ENCODE measurements around the gene CPPED1. TPM values are rescaled to one million over a fixed set of nuclear protein-coding genes. Genes with fewer than 3 reads are reported as not detected.

Gene CPPED1
- total and polyA plus RNA-seq, 4 donors, result 8.8 to 13.3 (median 9.5) TPM

DNA sequence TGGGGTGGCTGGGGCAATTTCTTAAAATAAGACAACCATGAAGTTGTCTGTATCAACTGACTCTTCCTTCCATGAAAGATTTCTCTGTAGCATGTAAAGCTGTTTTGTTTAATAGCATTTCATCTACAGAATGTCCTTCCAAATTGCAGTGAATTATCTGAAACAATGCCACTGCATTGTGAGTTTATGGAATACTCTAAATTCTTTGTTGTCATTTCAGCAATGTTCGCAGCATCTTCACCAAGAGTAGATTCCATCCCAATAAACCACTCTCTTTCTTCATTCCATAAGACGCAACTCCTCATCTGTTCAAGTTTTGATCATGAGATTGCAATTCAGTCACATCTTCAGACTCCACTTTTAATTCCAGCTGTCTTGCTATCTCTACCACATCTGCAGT lies 54.6 kb downstream of the CPPED1 start:
- no peak for DNase-seq (ENCODE audit: low read depth in 4 of 6, low spot score in 6 of 6)
- 82% methylated on average over 2 of the region's 2 CpGs for WGBS (ENCODE audit: insufficient coverage)
- peaks cover 2% of the 10 kb centered on the region for H3K9me3 ChIP-seq (ENCODE audit: control insufficient read depth, insufficient read depth, low read length)
- H3K27ac ChIP-seq (ENCODE audit: low read depth, low read length), result no peak overlapping the region
- H3K4me3 ChIP-seq (ENCODE audit: low read depth, low read length), result no peak overlapping the region
- H3K36me3 ChIP-seq (ENCODE audit: control insufficient read depth, insufficient read depth, low read length), result no peaks in the 10 kb centered on the region
- no peaks in the 10 kb centered on the region for H3K4me1 ChIP-seq (ENCODE audit: control insufficient read depth, insufficient read depth, low read length)
- no peaks in the 10 kb centered on the region for H3K27me3 ChIP-seq (ENCODE audit: control insufficient read depth, insufficient read depth, low read length)

DNA sequence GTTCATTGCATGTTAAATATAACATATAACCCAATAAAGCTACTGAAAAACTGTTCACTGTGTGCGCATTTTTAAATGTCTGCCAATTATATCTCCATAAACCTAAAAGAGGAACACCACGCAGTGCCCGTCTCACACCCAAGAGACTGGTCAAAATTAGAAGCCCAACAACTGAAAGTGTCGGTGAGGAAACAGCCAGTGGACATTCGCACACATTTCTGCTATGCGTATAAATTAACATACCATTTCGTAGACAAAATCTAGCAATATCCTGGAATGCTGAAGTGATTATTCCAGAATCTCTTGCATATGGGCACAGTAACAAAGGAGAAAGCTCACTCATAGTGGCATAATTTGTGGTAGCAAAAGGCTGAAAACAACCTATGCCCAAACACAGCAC lies 55.9 kb downstream of the CPPED1 start:
- no peak overlapping the region for H3K4me3 ChIP-seq (ENCODE audit: low read depth, low read length)
- H3K36me3 ChIP-seq (ENCODE audit: control insufficient read depth, insufficient read depth, low read length), result no peaks in the 10 kb centered on the region
- H3K9me3 ChIP-seq (ENCODE audit: control insufficient read depth, insufficient read depth, low read length), result peaks cover 2% of the 10 kb centered on the region
- peak in 1 of 6 donors; percentile 31 for DNase-seq (ENCODE audit: low read depth in 4 of 6, low spot score in 6 of 6)
- 100% methylated on average over 3 of the region's 7 CpGs for WGBS (ENCODE audit: insufficient coverage)
- H3K4me1 ChIP-seq (ENCODE audit: control insufficient read depth, insufficient read depth, low read length), result no peaks in the 10 kb centered on the region
- H3K27ac ChIP-seq (ENCODE audit: low read depth, low read length), result no peak overlapping the region
- H3K27me3 ChIP-seq (ENCODE audit: control insufficient read depth, insufficient read depth, low read length), result no peaks in the 10 kb centered on the region

DNA sequence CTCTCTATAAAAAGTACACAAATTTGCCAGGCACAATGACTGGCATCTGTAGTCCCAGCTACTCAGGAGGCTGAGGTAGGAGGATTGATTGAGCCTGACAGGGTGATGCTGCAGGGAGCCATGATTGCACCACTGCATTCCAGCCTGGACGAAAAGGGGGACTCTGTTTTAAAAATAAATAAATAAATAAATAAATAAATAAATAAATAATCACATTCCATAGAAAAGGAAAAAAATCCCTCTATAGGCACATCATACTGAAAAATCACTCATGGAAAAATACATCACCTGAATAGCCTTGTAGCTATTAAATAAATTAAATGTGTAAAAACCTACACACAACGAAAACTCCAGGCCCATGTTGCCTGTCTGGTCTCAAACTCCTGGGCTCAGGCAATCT lies 56.4 kb downstream of the CPPED1 start:
- Histone ChIP-seq H3K36me3 (ENCODE audit: control insufficient read depth, insufficient read depth, low read length) (no peaks in the 10 kb centered on the region), H3K9me3 (ENCODE audit: control insufficient read depth, insufficient read depth, low read length) (peaks cover 2% of the 10 kb centered on the region), H3K27me3 (ENCODE audit: control insufficient read depth, insufficient read depth, low read length) (no peaks in the 10 kb centered on the region), H3K4me1 (ENCODE audit: control insufficient read depth, insufficient read depth, low read length) (no peaks in the 10 kb centered on the region), H3K4me3 (ENCODE audit: low read depth, low read length) (no peak overlapping the region), H3K27ac (ENCODE audit: low read depth, low read length) (no peak overlapping the region)
- DNase-seq (ENCODE audit: low read depth in 4 of 6, low spot score in 6 of 6), result no peak
- no CpG with 5 or more reads among the region's 2 CpGs for WGBS (ENCODE audit: insufficient coverage)

DNA sequence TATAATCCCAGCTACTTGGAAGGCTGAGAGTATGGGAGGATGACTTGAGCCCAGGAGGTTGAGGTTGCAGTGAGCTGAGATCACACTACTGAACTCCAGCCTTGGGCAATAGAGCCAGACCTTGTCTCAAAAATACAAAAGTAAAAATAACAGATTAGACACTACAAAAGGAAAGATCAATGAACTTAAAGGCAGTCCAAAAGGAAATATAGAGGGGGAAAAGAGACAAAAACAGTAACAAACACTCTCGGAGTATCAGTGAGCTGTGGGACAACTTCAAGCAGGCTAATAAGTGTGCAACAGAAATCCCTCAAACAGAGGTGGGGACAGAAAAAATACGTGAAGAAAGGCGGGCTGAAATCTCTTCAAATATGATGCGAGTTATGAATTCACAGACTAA lies 58.8 kb downstream of the CPPED1 start:
- Histone ChIP-seq H3K27ac (ENCODE audit: low read depth, low read length) (no peak overlapping the region), H3K27me3 (ENCODE audit: control insufficient read depth, insufficient read depth, low read length) (no peaks in the 10 kb centered on the region), H3K4me1 (ENCODE audit: control insufficient read depth, insufficient read depth, low read length) (no peaks in the 10 kb centered on the region), H3K4me3 (ENCODE audit: low read depth, low read length) (no peak overlapping the region), H3K9me3 (ENCODE audit: control insufficient read depth, insufficient read depth, low read length) (peaks cover 2% of the 10 kb centered on the region), H3K36me3 (ENCODE audit: control insufficient read depth, insufficient read depth, low read length) (no peaks in the 10 kb centered on the region)
- no peak for DNase-seq (ENCODE audit: low read depth in 4 of 6, low spot score in 6 of 6)
- WGBS (ENCODE audit: insufficient coverage), result 100% methylated on average over 1 of the region's 4 CpGs

DNA sequence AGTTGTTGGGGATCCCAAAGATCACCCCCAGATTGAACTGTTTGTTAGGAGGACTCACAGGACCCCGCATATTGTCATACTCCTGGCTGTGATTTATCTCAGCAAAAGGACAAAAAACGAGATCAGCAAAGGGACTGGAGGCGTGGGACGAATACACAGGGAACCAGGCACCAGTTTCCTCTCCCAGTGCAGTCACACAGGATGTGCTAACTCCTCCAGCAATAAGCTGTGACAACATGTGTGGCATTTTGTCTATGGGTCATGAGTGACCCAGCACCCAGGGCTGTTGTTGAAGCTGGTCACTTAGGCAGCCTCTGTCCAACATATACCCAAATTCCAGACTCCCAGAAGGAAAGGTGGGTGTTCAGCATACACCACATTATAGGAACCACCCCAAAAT lies 60.9 kb downstream of the CPPED1 start:
- Histone ChIP-seq H3K9me3 (ENCODE audit: control insufficient read depth, insufficient read depth, low read length) (peaks cover 2% of the 10 kb centered on the region), H3K27ac (ENCODE audit: low read depth, low read length) (no peak overlapping the region), H3K36me3 (ENCODE audit: control insufficient read depth, insufficient read depth, low read length) (no peaks in the 10 kb centered on the region), H3K4me1 (ENCODE audit: control insufficient read depth, insufficient read depth, low read length) (no peaks in the 10 kb centered on the region), H3K27me3 (ENCODE audit: control insufficient read depth, insufficient read depth, low read length) (no peaks in the 10 kb centered on the region), H3K4me3 (ENCODE audit: low read depth, low read length) (no peak overlapping the region)
- 85% methylated on average over 3 of the region's 4 CpGs for WGBS (ENCODE audit: insufficient coverage)
- no peak for DNase-seq (ENCODE audit: low read depth in 4 of 6, low spot score in 6 of 6)

DNA sequence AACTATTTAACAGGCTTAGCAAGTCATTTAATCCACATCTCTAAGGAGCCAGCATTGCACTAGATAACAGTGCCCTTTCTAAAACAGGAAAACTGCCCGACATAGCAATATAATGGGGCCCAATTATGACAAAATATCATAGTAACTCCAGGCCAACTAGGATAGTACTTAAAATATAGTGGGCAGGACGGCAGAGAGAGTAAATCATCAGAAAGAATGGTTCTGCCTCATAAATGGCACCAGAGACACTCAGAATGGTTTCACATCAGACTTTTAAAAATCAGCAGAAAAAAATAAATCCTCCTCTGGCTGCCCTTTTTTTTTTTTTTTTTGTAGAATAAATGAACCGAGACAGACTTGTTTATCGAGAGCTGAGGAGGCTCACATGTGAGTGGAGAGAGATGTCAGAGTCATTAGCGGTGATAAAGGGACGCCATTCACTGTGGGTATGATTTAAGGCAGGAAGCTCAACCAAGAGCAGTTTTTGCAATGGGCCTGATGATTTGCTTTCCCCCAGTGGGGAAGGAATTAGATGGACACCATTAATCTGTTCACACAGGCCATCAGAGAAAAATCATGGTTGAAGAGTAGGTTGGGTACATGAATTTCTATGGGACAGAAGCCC lies 62.6 kb downstream of the CPPED1 start:
- DNase-seq (ENCODE audit: low read depth in 4 of 6, low spot score in 6 of 6), result peak in 1 of 6 donors; percentile 83
- Histone ChIP-seq H3K9me3 (ENCODE audit: control insufficient read depth, insufficient read depth, low read length) (peaks cover 2% of the 10 kb centered on the region), H3K4me3 (ENCODE audit: low read depth, low read length) (no peak overlapping the region), H3K27me3 (ENCODE audit: control insufficient read depth, insufficient read depth, low read length) (no peaks in the 10 kb centered on the region), H3K4me1 (ENCODE audit: control insufficient read depth, insufficient read depth, low read length) (no peaks in the 10 kb centered on the region), H3K36me3 (ENCODE audit: control insufficient read depth, insufficient read depth, low read length) (no peaks in the 10 kb centered on the region), H3K27ac (ENCODE audit: low read depth, low read length) (no peak overlapping the region)
- 92% methylated on average over 2 of the region's 6 CpGs for WGBS (ENCODE audit: insufficient coverage)

DNA sequence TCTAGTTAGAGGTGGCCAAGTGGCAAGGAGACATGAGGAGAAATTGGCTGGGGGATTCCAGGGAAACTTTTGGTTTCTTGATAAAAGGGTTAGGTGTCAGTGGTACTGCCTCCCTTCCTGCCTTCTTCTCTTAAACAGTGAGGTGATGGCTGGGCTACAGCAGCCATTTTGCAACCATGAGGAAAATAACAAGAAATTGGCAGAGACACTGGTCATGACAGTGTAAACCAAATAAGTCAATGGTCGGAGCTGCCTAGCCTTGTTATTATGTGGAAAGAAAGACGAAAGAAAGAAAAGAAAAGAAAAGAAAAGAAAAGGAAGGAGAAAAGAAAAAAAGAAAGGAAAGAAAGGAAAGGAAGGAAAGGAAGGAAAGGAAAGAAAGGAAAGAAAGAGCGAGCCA lies 63.9 kb downstream of the CPPED1 start:
- Histone ChIP-seq H3K27me3 (ENCODE audit: control insufficient read depth, insufficient read depth, low read length) (no peaks in the 10 kb centered on the region), H3K4me3 (ENCODE audit: low read depth, low read length) (no peak overlapping the region), H3K36me3 (ENCODE audit: control insufficient read depth, insufficient read depth, low read length) (no peaks in the 10 kb centered on the region), H3K27ac (ENCODE audit: low read depth, low read length) (no peak overlapping the region), H3K9me3 (ENCODE audit: control insufficient read depth, insufficient read depth, low read length) (no peaks in the 10 kb centered on the region), H3K4me1 (ENCODE audit: control insufficient read depth, insufficient read depth, low read length) (no peaks in the 10 kb centered on the region)
- WGBS (ENCODE audit: insufficient coverage), result 100% methylated on average over 2 of the region's 3 CpGs
- DNase-seq (ENCODE audit: low read depth in 4 of 6, low spot score in 6 of 6), result no peak

DNA sequence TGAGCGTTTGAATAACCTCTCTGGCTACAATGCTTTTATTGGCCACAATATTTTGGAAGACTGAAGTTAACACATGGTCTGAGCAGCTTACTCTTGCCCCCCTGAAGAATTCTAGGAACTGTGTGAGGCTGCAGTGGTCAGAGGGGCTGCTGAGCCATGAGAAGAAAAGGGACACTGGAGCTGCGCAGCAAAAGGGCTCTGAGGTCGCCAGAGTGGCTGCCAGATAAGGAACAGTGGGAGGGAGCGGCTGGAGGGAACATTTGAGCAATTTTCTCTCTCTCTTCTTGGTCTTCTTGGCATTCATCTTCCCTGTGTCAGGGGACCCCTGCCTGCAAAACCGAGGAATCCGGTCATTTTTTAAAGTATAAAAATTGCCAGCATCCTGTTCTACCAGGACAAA lies 66.1 kb downstream of the CPPED1 start:
- H3K36me3 ChIP-seq (ENCODE audit: control insufficient read depth, insufficient read depth, low read length), result no peaks in the 10 kb centered on the region
- DNase-seq (ENCODE audit: low read depth in 4 of 6, low spot score in 6 of 6), result no peak

DNA sequence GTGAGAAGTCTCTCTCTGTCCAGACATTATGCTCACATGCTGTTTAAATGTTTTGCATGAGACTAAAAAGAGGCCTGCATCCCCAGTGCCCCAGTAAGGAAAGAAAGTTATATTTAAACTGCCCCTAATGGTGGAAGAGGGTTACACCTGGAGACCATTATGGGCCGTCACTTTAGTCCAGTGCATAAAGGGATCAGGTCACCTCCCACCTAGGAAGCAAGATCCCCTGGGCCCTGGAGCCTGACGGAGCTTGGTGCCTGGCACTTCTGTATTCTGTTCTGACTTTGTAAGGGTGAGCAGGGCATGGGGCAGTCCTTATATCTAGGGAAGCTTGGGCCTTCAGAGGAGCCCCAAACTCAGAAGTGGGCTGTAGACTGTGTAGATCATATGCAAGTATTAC lies 67.9 kb downstream of the CPPED1 start:
- H3K27ac ChIP-seq (ENCODE audit: low read depth, low read length), result no peak overlapping the region
- H3K9me3 ChIP-seq (ENCODE audit: control insufficient read depth, insufficient read depth, low read length), result peaks cover 7% of the 10 kb centered on the region
- WGBS (ENCODE audit: insufficient coverage), result 69% methylated on average over 2 of the region's 2 CpGs
- H3K36me3 ChIP-seq (ENCODE audit: control insufficient read depth, insufficient read depth, low read length), result no peaks in the 10 kb centered on the region
- no peak for DNase-seq (ENCODE audit: low read depth in 4 of 6, low spot score in 6 of 6)
- H3K4me1 ChIP-seq (ENCODE audit: control insufficient read depth, insufficient read depth, low read length), result no peaks in the 10 kb centered on the region
- H3K27me3 ChIP-seq (ENCODE audit: control insufficient read depth, insufficient read depth, low read length), result no peaks in the 10 kb centered on the region
- H3K4me3 ChIP-seq (ENCODE audit: low read depth, low read length), result no peak overlapping the region

More for the DNA sequence above, 66.1 kb downstream of the CPPED1 start:
- Histone ChIP-seq H3K9me3 (ENCODE audit: control insufficient read depth, insufficient read depth, low read length) (peaks cover 3% of the 10 kb centered on the region), H3K27me3 (ENCODE audit: control insufficient read depth, insufficient read depth, low read length) (no peaks in the 10 kb centered on the region), H3K4me1 (ENCODE audit: control insufficient read depth, insufficient read depth, low read length) (no peaks in the 10 kb centered on the region), H3K4me3 (ENCODE audit: low read depth, low read length) (no peak overlapping the region), H3K27ac (ENCODE audit: low read depth, low read length) (no peak overlapping the region)
- WGBS (ENCODE audit: insufficient coverage), result 69% methylated on average over 4 of the region's 6 CpGs

DNA sequence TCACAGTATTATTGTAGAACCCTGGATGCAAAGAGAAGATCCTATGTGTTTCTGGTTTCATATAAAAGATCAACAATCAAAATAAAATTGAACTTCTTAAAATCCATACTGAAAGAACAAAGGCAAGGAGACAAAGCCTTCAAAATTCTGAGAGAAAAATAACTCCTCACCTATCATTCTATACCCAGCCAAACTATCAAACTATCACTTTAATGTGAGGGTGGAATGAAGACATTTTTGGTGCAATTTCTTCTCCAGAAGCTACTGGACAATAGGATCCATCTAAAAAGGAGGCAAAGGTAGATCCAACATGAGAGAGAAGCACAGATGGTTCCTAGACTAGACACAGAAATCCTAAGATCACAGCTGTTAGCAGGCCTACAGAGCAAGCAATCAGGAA lies 71.1 kb downstream of the CPPED1 start:
- Histone ChIP-seq H3K36me3 (ENCODE audit: control insufficient read depth, insufficient read depth, low read length) (no peaks in the 10 kb centered on the region), H3K27me3 (ENCODE audit: control insufficient read depth, insufficient read depth, low read length) (no peaks in the 10 kb centered on the region), H3K4me1 (ENCODE audit: control insufficient read depth, insufficient read depth, low read length) (no peaks in the 10 kb centered on the region), H3K27ac (ENCODE audit: low read depth, low read length) (no peak overlapping the region), H3K4me3 (ENCODE audit: low read depth, low read length) (no peak overlapping the region), H3K9me3 (ENCODE audit: control insufficient read depth, insufficient read depth, low read length) (peaks cover 7% of the 10 kb centered on the region)
- no peak for DNase-seq (ENCODE audit: low read depth in 4 of 6, low spot score in 6 of 6)

Data from spinal cord (tissue), 10 donors.